Adrenal gland (tissue), 12 donors: ENCODE measurements around the gene ANKRD44. TPM values are rescaled to one million over a fixed set of nuclear protein-coding genes. Genes with fewer than 3 reads are reported as not detected.

Experiments
- DNase-seq, 7 donors: peaks; one replicate each; pipeline ENCODE4 v3.0.0-alpha.2; 2019 to 2020
- H3K27ac ChIP-seq, 5 donors: fragments of 200-600 bp; sonication (generic) in 4 of 5; 1 replicate in 3 of 5; 2 replicates in 2 of 5; pipeline versions ENCODE4 v1.5.1 to v1.8.0; 2016 to 2020; ENCODE audit warnings: mild to moderate bottlenecking in 1 of 5
- H3K27me3 ChIP-seq: fragments of 200-600 bp; 2 replicates; pipeline ENCODE4 v1.8.0; 2021
- H3K36me3 ChIP-seq, 2 donors: fragments of 200-600 bp; replicated peaks in 1 of 2; 1 replicate in 1 of 2; 2 replicates in 1 of 2; pipeline versions ENCODE4 v1.5.1 to v1.8.0; 2018 to 2022
- H3K4me1 ChIP-seq, 2 donors: fragments of 200-600 bp; replicated peaks in 1 of 2; 1 replicate in 1 of 2; 2 replicates in 1 of 2; pipeline versions ENCODE4 v1.5.1 to v1.8.0; 2018 to 2021
- H3K4me3 ChIP-seq, 4 donors: fragments of 200-600 bp; sonication (generic) in 3 of 4; one replicate each; pipeline ENCODE4 v1.5.1; 2016 to 2018
- H3K9me3 ChIP-seq, 3 donors: fragments of 200-600 bp; sonication (generic) in 1 of 3; replicated peaks in 1 of 3; 1 replicate in 2 of 3; 2 replicates in 1 of 3; pipeline versions ENCODE4 v1.5.1 to v1.8.0; 2016 to 2021
- CTCF ChIP-seq, 6 experiments: fragments of 450-650 bp in 4 of 6; fragments of 200-600 bp in 2 of 6; sonication (generic) in 1 of 6; IDR thresholded peaks; 1 replicate in 5 of 6; 2 replicates in 1 of 6; pipeline versions ENCODE4 v1.5.1 to v1.8.0; 2016 to 2021; ENCODE audit warnings: antibody characterized with exemption in 6 of 6, mild to moderate bottlenecking in 2 of 6, moderate library complexity in 1 of 6
- POLR2A ChIP-seq, 2 donors: fragments of 450-650 bp; IDR thresholded peaks; one replicate each; pipeline ENCODE4 v1.6.1; 2017; ENCODE audit warnings: antibody characterized with exemption in 2 of 2, mild to moderate bottlenecking in 2 of 2, moderate library complexity in 1 of 2
- WGBS, 4 donors: extraction: QIAGEN DNeasy Blood & Tissue Kit in 2 of 4; methylation state at CpG; one replicate each; pipeline versions ENCODE4 v1.1.5 to v1.1.7; 2013 to 2017; 5-methylcytosine and 5-hydroxymethylcytosine counted together
- intact Hi-C, 2 donors: fragments of 100-400 bp; cut with DNase I; formaldehyde crosslinking; loops; one replicate each; pipeline versions ENCODE4 v1.14.1 to v1.15.0; 2022 to 2023
- polyA plus RNA-seq, 3 donors: library from polyadenylated mRNA; stranded (reverse); fragments of 200-250 nt in 2 of 3; fragments of 350-450 nt in 1 of 3; fragmentation: Illumina TruSeq in 1 of 3; extraction: RNeasy Lipid Tissue Mini Kit (QIAGEN cat#74804) in 1 of 3; gene quantifications; one replicate each; pipeline ENCODE4 v1.2.3, GENCODE V29; 2013 to 2014
- total RNA-seq, 9 donors: library from RNA; depleted of rRNA in 4 of 9; stranded (reverse); fragments of >200 nt in 4 of 9; fragments of 120-200 nt in 1 of 9; fragmentation: NEBNext Ultra II Directional in 1 of 9; extraction: Animal tissue kit (Norgen Biotek cat#: 25700) in 1 of 9; gene quantifications; one replicate each; pipeline versions ENCODE4 v1.1.0 to v1.2.4, GENCODE V29; 2013 to 2023
- donor health status: healthy with polysubstance abuse.
- donor health status: Bipolar disorder and iron deficiency.
- donor health status: DM: yes; HTN: yes; CAD: no.
- donor health status: DM: no; HTN: no; CAD: no.
- donor health status: DM: no; HTN: no; CAD: no.
- donor health status: DM: yes; HTN: yes; CAD: no.

The ANKRD44 gene
- total and polyA plus RNA-seq, 12 donors = 3.8 to 40.2 (median 21.3) TPM

GRCh38 chr2:197238043-197238365 lies 72.6 kb downstream of the ANKRD44 start:
- peaks cover 17 to 43% of the 10 kb centered on the region in 2 donors for H3K4me1 ChIP-seq
- no peak overlapping the region for H3K4me3 ChIP-seq
- no peaks in the 10 kb centered on the region for H3K36me3 ChIP-seq
- WGBS, 4 donors = 73 to 87% (median 79%) methylated on average over 2 of the region's 2 CpGs
- intact Hi-C loops = no loop called here
- H3K27me3 ChIP-seq = no peaks in the 10 kb centered on the region
- DNase-seq = no peak
- no peak overlapping the region for H3K27ac ChIP-seq
- H3K9me3 ChIP-seq = no peaks in the 10 kb centered on the region
- TF ChIP-seq CTCF (IDR thresholded peaks at IDR 0.05) (no peak), POLR2A (IDR thresholded peaks at IDR 0.05) (no peak)

- peaks cover 17 to 43% of the 10 kb centered on the region in 2 donors for H3K4me1 ChIP-seq
- DNase-seq = no peak
- H3K36me3 ChIP-seq = no peaks in the 10 kb centered on the region
- H3K9me3 ChIP-seq = no peaks in the 10 kb centered on the region
- intact Hi-C loops = no loop called here
- 78 to 87% (median 81%) methylated on average over 8 of the region's 8 CpGs for WGBS, 4 donors
- H3K4me3 ChIP-seq = no peak overlapping the region
- H3K27me3 ChIP-seq = no peaks in the 10 kb centered on the region
- no peak overlapping the region for H3K27ac ChIP-seq
- TF ChIP-seq CTCF (IDR thresholded peaks at IDR 0.05) = no peak
- TF ChIP-seq POLR2A (IDR thresholded peaks at IDR 0.05) = no peak
These were observed 73.1 kb downstream of the ANKRD44 start for GRCh38 chr2:197237291-197238042.

GRCh38 chr2:197236816-197237215 lies 73.8 kb downstream of the ANKRD44 start:
- no peak for TF ChIP-seq CTCF (IDR thresholded peaks at IDR 0.05)
- no peak for TF ChIP-seq POLR2A (IDR thresholded peaks at IDR 0.05)
- Histone ChIP-seq H3K4me3 (no peak overlapping the region), H3K27me3 (no peaks in the 10 kb centered on the region), H3K9me3 (no peaks in the 10 kb centered on the region), H3K27ac (no peak overlapping the region), H3K36me3 (no peaks in the 10 kb centered on the region), H3K4me1 (peaks cover 17 to 43% of the 10 kb centered on the region in 2 donors)
- no peak for DNase-seq
- WGBS, 4 donors = 70 to 84% (median 78%) methylated on average over 7 of the region's 7 CpGs
- intact Hi-C loops = no loop called here

GRCh38 chr2:197236159-197236558 lies 74.4 kb downstream of the ANKRD44 start:
- Histone ChIP-seq H3K4me3 (no peak overlapping the region), H3K36me3 (no peaks in the 10 kb centered on the region), H3K9me3 (no peaks in the 10 kb centered on the region), H3K27ac (no peak overlapping the region), H3K4me1 (peaks cover 17 to 37% of the 10 kb centered on the region in 2 donors), H3K27me3 (no peaks in the 10 kb centered on the region)
- 85 to 97% (median 92%) methylated on average over 2 of the region's 2 CpGs for WGBS, 4 donors
- intact Hi-C loops = no loop called here
- TF ChIP-seq CTCF (IDR thresholded peaks at IDR 0.05) (no peak), POLR2A (IDR thresholded peaks at IDR 0.05) (no peak)
- no peak for DNase-seq
